Right lobe of liver (tissue), 6 donors: ENCODE results near the gene ARHGEF1. TPM values are rescaled to one million over a fixed set of nuclear protein-coding genes. Genes with fewer than 3 reads are reported as not detected.

Experiments used
- ATAC-seq, 4 donors: fragments of 200-7000 bp; cut with Tn5 transposase; one replicate each; pipeline ENCODE4 v1.9.1; 2020; ENCODE audit warnings: mild to moderate bottlenecking in 4 of 4, moderate library complexity in 4 of 4
- DNase-seq, 3 donors: peaks; one replicate each; pipeline ENCODE4 v3.0.0-alpha.2; 2020
- H3K27ac ChIP-seq, 3 donors: fragments of 200-600 bp; one replicate each; pipeline ENCODE4 v1.8.0; 2022
- H3K27me3 ChIP-seq, 2 donors: fragments of 200-600 bp; one replicate each; pipeline ENCODE4 v1.8.0; 2022
- H3K36me3 ChIP-seq, 4 donors: fragments of 200-600 bp; sonication (generic) in 1 of 4; one replicate each; pipeline versions ENCODE4 v1.5.1 to v1.8.0; 2017 to 2022; ENCODE audit warnings: control low read depth in 1 of 4
- H3K4me1 ChIP-seq, 4 donors: fragments of 200-600 bp; sonication (generic) in 1 of 4; one replicate each; pipeline versions ENCODE4 v1.5.1 to v1.8.0; 2017 to 2022; ENCODE audit warnings: control low read depth in 1 of 4
- H3K4me3 ChIP-seq, 3 donors: fragments of 200-600 bp; one replicate each; pipeline ENCODE4 v1.8.0; 2022
- H3K9me3 ChIP-seq, 4 donors: fragments of 200-600 bp; sonication (generic) in 1 of 4; one replicate each; pipeline versions ENCODE4 v1.5.1 to v1.8.0; 2017 to 2022; ENCODE audit warnings: control low read depth in 1 of 4
- POLR2A ChIP-seq: fragments of 450-650 bp; IDR thresholded peaks from one replicate; pipeline ENCODE4 v1.6.1; 2017; ENCODE audit warnings: antibody characterized with exemption, mild to moderate bottlenecking
- WGBS: methylation state at CpG from one replicate; pipeline ENCODE4 v1.1.6; 2018; ENCODE audit warnings: low coverage, low lambda C conversion rate; ENCODE audit not compliant: insufficient coverage; ENCODE audit errors: missing lambda C conversion rate; 5-methylcytosine and 5-hydroxymethylcytosine counted together
- intact Hi-C, 2 donors: fragments of 100-400 bp; cut with DNase I; formaldehyde crosslinking; loops; one replicate each; pipeline versions ENCODE4 v1.11.2 to v1.14.1; 2022
- total RNA-seq, 6 experiments: library from RNA; depleted of rRNA in 2 of 6; stranded (reverse); fragments of >200 nt in 2 of 6; fragmentation: NEBNext Ultra II Directional in 3 of 6; extraction: Animal tissue kit (Norgen Biotek cat#: 25700) in 3 of 6; gene quantifications; one replicate each; pipeline versions ENCODE4 v1.1.0 to v1.2.4, GENCODE V29; 2016 to 2023
- TF ChIP-seq, protein P1 (sequence below), 4 donors: fragments of 200-600 bp in 3 of 4; fragments of 450-650 bp in 1 of 4; IDR thresholded peaks; one replicate each; pipeline versions ENCODE4 v1.5.1 to v1.8.0; 2016 to 2022; ENCODE audit warnings: antibody characterized with exemption in 4 of 4, mild to moderate bottlenecking in 2 of 4
- donor health status: DM: no; HTN: yes; CAD: no.
- donor health status: DM: no; HTN: no; CAD: no.
- donor health status: DM: no; HTN: no; CAD: no.
- donor health status: DM: no; HTN: yes; CAD: no.
- donor health status: DM: no; HTN: yes; CAD: no.

Gene ARHGEF1
- total RNA-seq, 6 experiments from 2014 or later, result 25.3 to 39.7 (median 30.2) TPM

DNA sequence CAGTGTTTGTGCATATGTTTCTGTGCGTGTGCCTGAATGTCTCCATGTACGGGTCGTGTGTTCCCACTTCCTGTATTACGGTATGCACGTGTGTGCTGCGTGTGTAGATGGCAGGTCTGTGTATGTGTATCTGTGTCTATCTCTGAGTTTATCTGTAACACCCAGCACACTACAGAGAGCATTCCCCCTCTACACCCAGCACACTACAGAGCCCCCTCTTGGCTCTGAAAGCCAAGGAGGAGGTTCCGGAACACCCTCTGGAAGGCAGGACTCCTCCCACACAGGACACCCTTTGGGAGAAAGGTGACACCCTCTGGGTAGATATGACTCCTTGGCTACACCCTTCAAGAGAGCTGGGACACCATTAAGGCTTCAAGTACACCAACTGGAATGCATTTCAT, 47.3 kb downstream of the ARHGEF1 start:
- DNase-seq (no peak), ATAC-seq (no peak)
- no peaks in the 10 kb centered on the region for H3K9me3 ChIP-seq
- H3K4me3 ChIP-seq, result no peak overlapping the region
- peaks cover 4 to 41% of the 10 kb centered on the region in 2 donors for H3K27me3 ChIP-seq
- H3K4me1 ChIP-seq, result peaks cover 0 to 7% (median 0%) of the 10 kb centered on the region in 4 donors
- intact Hi-C loops, result loop anchor here in 1 of 2 donors (10.0 kb wide), 1 partner anchor 56 kb away; the partner anchor contains the start of gene CD79A
- WGBS, result 8% methylated on average over 7 of the region's 7 CpGs
- H3K27ac ChIP-seq, result no peak overlapping the region
- TF ChIP-seq, protein P1, sequence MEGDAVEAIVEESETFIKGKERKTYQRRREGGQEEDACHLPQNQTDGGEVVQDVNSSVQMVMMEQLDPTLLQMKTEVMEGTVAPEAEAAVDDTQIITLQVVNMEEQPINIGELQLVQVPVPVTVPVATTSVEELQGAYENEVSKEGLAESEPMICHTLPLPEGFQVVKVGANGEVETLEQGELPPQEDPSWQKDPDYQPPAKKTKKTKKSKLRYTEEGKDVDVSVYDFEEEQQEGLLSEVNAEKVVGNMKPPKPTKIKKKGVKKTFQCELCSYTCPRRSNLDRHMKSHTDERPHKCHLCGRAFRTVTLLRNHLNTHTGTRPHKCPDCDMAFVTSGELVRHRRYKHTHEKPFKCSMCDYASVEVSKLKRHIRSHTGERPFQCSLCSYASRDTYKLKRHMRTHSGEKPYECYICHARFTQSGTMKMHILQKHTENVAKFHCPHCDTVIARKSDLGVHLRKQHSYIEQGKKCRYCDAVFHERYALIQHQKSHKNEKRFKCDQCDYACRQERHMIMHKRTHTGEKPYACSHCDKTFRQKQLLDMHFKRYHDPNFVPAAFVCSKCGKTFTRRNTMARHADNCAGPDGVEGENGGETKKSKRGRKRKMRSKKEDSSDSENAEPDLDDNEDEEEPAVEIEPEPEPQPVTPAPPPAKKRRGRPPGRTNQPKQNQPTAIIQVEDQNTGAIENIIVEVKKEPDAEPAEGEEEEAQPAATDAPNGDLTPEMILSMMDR (IDR thresholded peaks at IDR 0.05), result no peak
- no peak for TF ChIP-seq POLR2A
- H3K36me3 ChIP-seq, result no peaks in the 10 kb centered on the region

DNA sequence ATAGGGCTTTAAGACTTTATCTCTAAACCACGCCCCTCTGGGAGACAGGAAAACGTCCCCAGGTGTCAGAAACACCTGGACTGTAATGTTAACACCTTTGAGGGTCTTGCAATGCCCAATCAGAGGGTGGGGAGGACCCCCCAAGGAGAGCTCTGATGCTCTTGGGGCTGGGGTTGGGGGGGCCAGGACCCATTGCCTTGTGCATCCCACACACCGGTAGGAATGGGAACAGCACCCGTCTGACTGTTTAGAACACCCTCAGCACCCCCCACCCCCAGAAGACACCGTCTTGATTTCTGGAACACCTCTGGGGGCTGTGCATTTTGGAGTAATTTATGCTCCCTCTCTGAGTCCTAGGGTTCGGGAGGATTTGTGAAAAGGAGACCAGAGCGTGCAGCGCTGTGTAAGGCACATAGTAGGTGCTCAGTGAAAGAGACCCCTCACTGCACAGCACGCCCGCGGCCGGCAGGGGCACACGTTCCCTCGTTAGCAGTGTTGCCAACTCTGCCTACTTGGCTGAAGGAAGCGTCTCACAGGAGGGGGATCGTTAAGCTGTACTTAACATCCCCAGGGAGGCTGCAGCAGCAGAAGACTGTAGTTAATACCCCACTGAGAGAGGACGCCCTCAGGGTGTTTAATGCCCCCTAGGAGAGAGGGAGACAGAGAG, 48.1 kb downstream of the ARHGEF1 start:
- peaks cover 0 to 7% (median 0%) of the 10 kb centered on the region in 4 donors for H3K4me1 ChIP-seq
- intact Hi-C loops, result loop anchor here in 1 of 2 donors (10.0 kb wide), 1 partner anchor 56 kb away; the partner anchor contains the start of gene CD79A
- no peak overlapping the region for H3K27ac ChIP-seq
- WGBS, result 0% methylated on average over 5 of the region's 17 CpGs
- no peak for ATAC-seq
- peaks cover 4 to 41% of the 10 kb centered on the region in 2 donors for H3K27me3 ChIP-seq
- H3K9me3 ChIP-seq, result no peaks in the 10 kb centered on the region
- no peak overlapping the region for H3K4me3 ChIP-seq
- no peak for TF ChIP-seq POLR2A
- TF ChIP-seq, protein P1 (IDR thresholded peaks at IDR 0.05), result no peak
- DNase-seq, result no peak
- H3K36me3 ChIP-seq, result no peaks in the 10 kb centered on the region

DNA sequence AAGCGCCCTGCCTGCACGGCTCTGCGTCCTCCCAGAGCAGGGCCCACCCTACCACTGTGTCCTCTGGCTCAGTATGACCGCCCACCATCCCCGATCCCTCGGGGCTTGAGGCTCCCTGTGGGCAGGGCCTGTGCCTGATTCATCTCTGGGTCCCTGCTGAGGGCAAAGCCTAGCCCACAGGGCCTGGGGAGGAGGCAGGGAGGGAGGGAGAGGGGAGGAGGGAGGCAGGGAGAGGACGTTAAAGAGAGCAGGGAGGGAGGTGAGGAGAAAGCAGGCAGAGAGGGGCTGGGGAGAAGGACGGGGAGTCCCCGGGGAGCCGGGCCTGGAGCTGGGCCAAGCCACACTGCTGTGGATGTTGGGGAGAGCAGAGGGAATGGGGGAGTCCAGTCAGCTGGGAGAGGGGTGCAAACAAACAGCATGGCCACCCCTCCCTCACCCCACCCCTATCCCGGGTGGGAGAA, 49.3 kb downstream of the ARHGEF1 start:
- no peak for TF ChIP-seq POLR2A
- TF ChIP-seq, protein P1 (IDR thresholded peaks at IDR 0.05), result no peak
- Histone ChIP-seq H3K36me3 (no peaks in the 10 kb centered on the region), H3K27me3 (peaks cover 4 to 31% of the 10 kb centered on the region in 2 donors), H3K9me3 (no peaks in the 10 kb centered on the region), H3K4me3 (no peak overlapping the region), H3K4me1 (peaks cover 0 to 7% (median 0%) of the 10 kb centered on the region in 4 donors), H3K27ac (no peak overlapping the region)
- DNase-seq, result no peak
- WGBS, result 20% methylated on average over 6 of the region's 11 CpGs
- intact Hi-C loops, result loop anchor here in 1 of 2 donors (10.0 kb wide), 1 partner anchor 57 kb away; the partner anchor contains the start of gene CD79A
- ATAC-seq, result no peak

DNA sequence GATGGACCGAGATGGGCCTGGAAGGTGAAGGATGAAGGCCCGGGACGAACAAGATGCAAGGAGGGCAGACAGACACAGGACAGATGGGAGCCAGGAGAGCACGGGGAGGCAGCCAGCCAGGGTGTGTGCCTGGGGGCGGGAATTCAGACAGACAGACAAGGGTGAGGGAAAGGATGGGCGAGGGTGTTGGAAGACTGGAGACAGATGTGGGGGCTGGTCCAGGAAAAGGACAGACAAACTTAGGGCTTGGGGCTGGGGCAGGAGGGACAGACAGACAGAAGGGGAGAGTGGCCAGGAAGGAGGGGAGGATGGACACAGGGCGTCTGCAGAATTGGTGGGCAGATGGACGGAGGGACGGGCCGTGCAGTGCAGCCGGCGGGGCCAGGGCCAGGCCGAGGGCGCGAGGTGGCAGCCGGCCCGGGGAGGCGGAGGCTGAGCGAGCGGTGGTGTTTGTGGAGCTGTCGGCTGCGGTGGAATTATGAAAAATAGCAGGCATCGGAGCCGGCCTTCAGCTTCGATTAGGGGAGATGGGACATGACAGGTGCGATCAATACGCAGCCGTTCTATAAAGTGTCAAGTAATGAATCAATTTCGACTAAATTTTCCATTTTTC, 49.8 kb downstream of the ARHGEF1 start:
- Histone ChIP-seq H3K36me3 (no peaks in the 10 kb centered on the region), H3K4me3 (no peak overlapping the region), H3K27ac (no peak overlapping the region), H3K27me3 (peaks cover 4 to 26% of the 10 kb centered on the region in 2 donors), H3K9me3 (no peaks in the 10 kb centered on the region), H3K4me1 (peaks cover 0 to 7% (median 0%) of the 10 kb centered on the region in 4 donors)
- ATAC-seq (no peak), DNase-seq (no peak)
- intact Hi-C loops, result loop anchor here in 1 of 2 donors (10.0 kb wide), 1 partner anchor 58 kb away; the partner anchor contains the start of gene CD79A
- WGBS, result 17% methylated on average over 29 of the region's 29 CpGs
- TF ChIP-seq, protein P1 (IDR thresholded peaks at IDR 0.05), result no peak
- TF ChIP-seq POLR2A, result no peak
